Common myeloid progenitor, CD34-positive (primary cell): ENCODE measurements around the gene KRT40. TPM values are rescaled to one million over a fixed set of nuclear protein-coding genes. Genes with fewer than 3 reads are reported as not detected.

Source experiments
- CTCF ChIA-PET: fragments of 350-600 bp; sonication (Branson Sonifier 250); formaldehyde crosslinking; loops from one replicate; lab custom pipeline; 2021; ENCODE audit warnings: antibody characterized with exemption; lab: Charles Lee
- POLR2A ChIA-PET: fragments of 350-600 bp; sonication (Branson Sonifier 250); formaldehyde crosslinking; loops from one replicate; lab custom pipeline; 2021; ENCODE audit warnings: antibody characterized with exemption; lab: Charles Lee
- DNase-seq, 3 donors: peaks; one replicate each; pipeline versions ENCODE4 v3.0.0 to v3.0.0-alpha.2; 2013
- H3K27ac ChIP-seq, 2 experiments: 1 replicate in 1 of 2; 2 replicates in 1 of 2; pipeline ENCODE4 v1.7.0; 2013; ENCODE audit warnings: inconsistent platforms in 2 of 2, low read length in 2 of 2, mild to moderate bottlenecking in 2 of 2, low read depth in 1 of 2, moderate library complexity in 1 of 2; ENCODE audit not compliant: severe bottlenecking in 2 of 2, insufficient read depth in 1 of 2, poor library complexity in 1 of 2
- H3K27me3 ChIP-seq, 5 experiments: replicated peaks in 2 of 5; 1 replicate in 3 of 5; 2 replicates in 2 of 5; pipeline versions ENCODE4 v1.6.1 to v1.7.0; 2013; ENCODE audit warnings: low read length in 4 of 5, mild to moderate bottlenecking in 2 of 5, moderate library complexity in 2 of 5, inconsistent platforms in 1 of 5; ENCODE audit not compliant: insufficient read depth in 5 of 5, control insufficient read depth in 4 of 5
- H3K36me3 ChIP-seq, 4 experiments: 1 replicate in 2 of 4; 2 replicates in 2 of 4; pipeline versions ENCODE4 v1.6.1 to v1.7.0; 2013; ENCODE audit warnings: low read length in 3 of 4, control low read depth in 1 of 4, mild to moderate bottlenecking in 1 of 4; ENCODE audit not compliant: control insufficient read depth in 4 of 4, insufficient read depth in 4 of 4
- H3K4me1 ChIP-seq, 4 experiments: 1 replicate in 3 of 4; 2 replicates in 1 of 4; pipeline versions ENCODE4 v1.6.1 to v1.7.1; 2013; ENCODE audit warnings: low read length in 3 of 4, mild to moderate bottlenecking in 3 of 4, control low read depth in 1 of 4, inconsistent platforms in 1 of 4, moderate library complexity in 1 of 4; ENCODE audit not compliant: control insufficient read depth in 4 of 4, insufficient read depth in 4 of 4; ENCODE audit errors: control extremely low read depth in 1 of 4
- H3K4me3 ChIP-seq, 7 experiments: 1 replicate in 4 of 7; 2 replicates in 3 of 7; pipeline versions ENCODE4 v1.5.1 to v1.7.0; 2013; ENCODE audit warnings: mild to moderate bottlenecking in 7 of 7, low read length in 6 of 7, moderate library complexity in 6 of 7, inconsistent platforms in 2 of 7, low read depth in 2 of 7, control low read depth in 1 of 7; ENCODE audit not compliant: insufficient read depth in 4 of 7, control insufficient read depth in 1 of 7; ENCODE audit errors: extremely low read depth in 1 of 7
- H3K9me3 ChIP-seq, 5 experiments: 1 replicate in 4 of 5; 2 replicates in 1 of 5; pipeline versions ENCODE4 v1.6.1 to v1.7.1; 2013; ENCODE audit warnings: low read length in 4 of 5, mild to moderate bottlenecking in 2 of 5, inconsistent platforms in 1 of 5, low read depth in 1 of 5, moderate library complexity in 1 of 5; ENCODE audit not compliant: control insufficient read depth in 4 of 5, insufficient read depth in 2 of 5; ENCODE audit errors: control extremely low read depth in 1 of 5
- WGBS: methylation state at CpG from one replicate; pipeline ENCODE4 v1.1.5; 2013; ENCODE audit not compliant: insufficient coverage; 5-methylcytosine and 5-hydroxymethylcytosine counted together
- polyA plus RNA-seq: library from polyadenylated mRNA; unstranded; fragments of 120-200 nt; gene quantifications from one replicate; pipeline ENCODE4 v1.2.1, GENCODE V29; 2013

The KRT40 gene
- polyA plus RNA-seq = not detected

- no peaks in the 10 kb centered on the region for H3K4me1 ChIP-seq
- POLR2A ChIA-PET = interaction anchor here (0.9 kb wide), 1 partner anchor 34 kb away, joined by 3 read pairs; no protein-coding TSS in a partner anchor
- peaks cover 0 to 10% (median 4%) of the 10 kb centered on the region in 5 experiments for H3K27me3 ChIP-seq
- H3K36me3 ChIP-seq = no peaks in the 10 kb centered on the region
- no CpG with 5 or more reads among the region's 3 CpGs for WGBS
- no peaks in the 10 kb centered on the region for H3K9me3 ChIP-seq
- CTCF ChIA-PET = no interaction called here
- no peak within 1 kb of the TSS for H3K27ac ChIP-seq
- no peak for DNase-seq
- no peak within 1 kb of the TSS for H3K4me3 ChIP-seq
These were observed at the start of gene KRT40 for GRCh38 chr17:40984226-40984625. Gene KRT40, minus strand, starts transcription at chr17:40984326. Its CDS starts 53 bp downstream, at chr17:40984273.

GRCh38 chr17:41029633-41030245 is 45.6 kb upstream of the KRT40 start, which contains the start of gene KRTAP1-4:
Gene KRTAP1-4, minus strand, starts transcription at chr17:41030195. Its CDS starts 117 bp downstream, at chr17:41030078.
- no peaks in the 10 kb centered on the region for H3K4me1 ChIP-seq
- H3K4me3 ChIP-seq = no peak within 1 kb of the TSS
- H3K36me3 ChIP-seq = no peaks in the 10 kb centered on the region
- H3K27me3 ChIP-seq = peaks cover 0 to 4% (median 0%) of the 10 kb centered on the region in 5 experiments
- 100% methylated on average over 7 of the region's 12 CpGs for WGBS
- peaks cover 0 to 1% (median 0%) of the 10 kb centered on the region in 5 experiments for H3K9me3 ChIP-seq
- POLR2A ChIA-PET = no interaction called here
- CTCF ChIA-PET = interaction anchor here (2.0 kb wide), 1 partner anchor 10 kb away, joined by 5 read pairs; no protein-coding TSS in a partner anchor
- H3K27ac ChIP-seq = no peak within 1 kb of the TSS
- DNase-seq = no peak

GRCh38 chr17:41026715-41027471 is 42.8 kb upstream of the KRT40 start, which contains the start of gene KRTAP1-5:
Gene KRTAP1-5, minus strand, starts transcription at chr17:41027208. Its CDS starts 53 bp downstream, at chr17:41027155.
- DNase-seq = no peak
- 97% methylated on average over 5 of the region's 9 CpGs for WGBS
- Histone ChIP-seq H3K4me1 (no peaks in the 10 kb centered on the region), H3K9me3 (peaks cover 0 to 1% (median 0%) of the 10 kb centered on the region in 5 experiments), H3K4me3 (no peak within 1 kb of the TSS), H3K27ac (no peak within 1 kb of the TSS), H3K36me3 (no peaks in the 10 kb centered on the region), H3K27me3 (peaks cover 0 to 4% (median 0%) of the 10 kb centered on the region in 5 experiments)
- ChIA-PET POLR2A (no interaction called here), CTCF (no interaction called here)

GRCh38 chr17:41024697-41025096 is 40.6 kb upstream of the KRT40 start:
- Histone ChIP-seq H3K27ac (no peak overlapping the region), H3K4me1 (no peaks in the 10 kb centered on the region), H3K9me3 (peaks cover 0 to 3% (median 0%) of the 10 kb centered on the region in 5 experiments), H3K36me3 (no peaks in the 10 kb centered on the region), H3K4me3 (no peak overlapping the region), H3K27me3 (no peaks in the 10 kb centered on the region)
- CTCF ChIA-PET = no interaction called here
- DNase-seq = no peak
- POLR2A ChIA-PET = no interaction called here
- WGBS = 93% methylated on average over 3 of the region's 3 CpGs

- Histone ChIP-seq H3K4me3 (no peak overlapping the region), H3K9me3 (peaks cover 0 to 3% (median 0%) of the 10 kb centered on the region in 5 experiments), H3K27me3 (no peaks in the 10 kb centered on the region), H3K27ac (no peak overlapping the region), H3K36me3 (no peaks in the 10 kb centered on the region), H3K4me1 (peaks cover 3 to 13% (median 5%) of the 10 kb centered on the region in 4 experiments)
- no peak for DNase-seq
- ChIA-PET POLR2A (no interaction called here), CTCF (interaction anchor here (1.7 kb wide), 1 partner anchor 9 kb away, joined by 5 read pairs; the partner anchor contains the start of gene KRTAP1-4)
These were observed 36.2 kb upstream of the KRT40 start for GRCh38 chr17:41020336-41020735.

GRCh38 chr17:41019415-41019814 is 35.3 kb upstream of the KRT40 start:
- Histone ChIP-seq H3K36me3 (no peaks in the 10 kb centered on the region), H3K4me3 (no peak overlapping the region), H3K27me3 (no peaks in the 10 kb centered on the region), H3K27ac (no peak overlapping the region), H3K4me1 (peaks cover 3 to 13% (median 5%) of the 10 kb centered on the region in 4 experiments), H3K9me3 (peaks cover 0 to 3% (median 0%) of the 10 kb centered on the region in 5 experiments)
- POLR2A ChIA-PET = no interaction called here
- WGBS = 100% methylated on average over 2 of the region's 3 CpGs
- no peak for DNase-seq
- CTCF ChIA-PET = interaction anchor here (1.7 kb wide), 1 partner anchor 10 kb away, joined by 5 read pairs; the partner anchor contains the start of gene KRTAP1-4
